Dermis blood vessel endothelial cell (primary cell): ENCODE data around the gene STRC. TPM values are rescaled to one million over a fixed set of nuclear protein-coding genes. Genes with fewer than 3 reads are reported as not detected.
"Not testable (repeated sequence)": the region's sequence is repeated elsewhere in the genome, so short reads cannot be mapped to it uniquely, and the experiment has no call there.

ENCODE experiments used
- DNase-seq: peaks from one replicate; pipeline ENCODE4 v3.0.0; 2010
- total RNA-seq: library from RNA; depleted of rRNA; stranded (reverse); fragments of >200 nt; gene quantifications from 2 replicates; pipeline ENCODE4 v1.2.3, GENCODE V29; 2014

The STRC gene
- total RNA-seq = 0.33 TPM in 1 of 2 replicates, not detected in the other

GRCh38 chr15:43618700-43619099 lies at the start of gene STRC:
Gene STRC (minus strand): TSS chr15:43618800. CDS start chr15:43618722, 78 bp downstream.
- not testable (repeated sequence) for DNase-seq

GRCh38 chr15:43666177-43666576 lies 47.6 kb upstream of the STRC start:
- DNase-seq = not testable (repeated sequence)

DNA sequence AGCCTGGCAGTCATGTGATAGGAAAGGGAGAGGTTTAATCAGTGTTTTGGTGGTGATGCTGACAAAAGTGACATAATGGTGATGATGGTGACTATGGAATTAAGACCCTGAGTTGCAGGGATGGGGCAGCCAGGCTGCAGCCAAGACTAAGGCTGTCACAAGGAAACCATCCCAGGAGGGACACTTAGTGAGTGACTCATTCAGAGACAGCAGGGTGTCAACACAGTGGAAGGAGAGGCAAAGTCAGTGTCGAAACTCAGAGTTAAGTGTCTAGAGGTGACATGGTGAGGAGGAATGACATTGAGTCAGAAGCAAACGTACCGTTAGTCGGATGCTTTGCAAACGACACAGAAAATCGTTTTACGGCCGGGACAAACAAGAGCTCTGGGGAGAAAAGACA lies 44.7 kb upstream of the STRC start:
- not testable (repeated sequence) for DNase-seq

- not testable (repeated sequence) for DNase-seq
Observed at GRCh38 chr15:43662293-43662692, 43.7 kb upstream of the STRC start.

DNA sequence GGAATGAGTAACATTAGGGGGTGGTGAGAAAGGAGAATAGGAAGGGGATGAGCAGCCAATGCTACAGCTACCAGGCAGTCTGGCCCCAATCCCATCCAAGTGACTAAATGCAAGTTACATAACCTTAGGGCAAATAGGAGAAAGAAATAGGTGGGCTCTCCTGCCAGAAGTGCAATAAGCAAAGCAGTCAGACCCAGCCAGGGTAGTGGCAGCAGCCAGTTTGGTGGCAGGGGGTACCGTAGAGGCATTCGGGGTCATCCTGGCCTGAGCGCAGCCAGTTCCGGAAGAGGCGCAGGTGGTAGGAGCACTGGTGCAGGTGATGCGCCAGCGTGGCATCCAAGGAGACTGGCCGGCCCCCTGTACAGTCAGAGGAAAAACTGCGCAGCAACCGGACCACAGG lies 41.1 kb upstream of the STRC start:
- DNase-seq = not testable (repeated sequence)

- DNase-seq = not testable (repeated sequence)
Observed at GRCh38 chr15:43649430-43649926, 30.9 kb upstream of the STRC start.

- DNase-seq = no peak
Observed at GRCh38 chr15:43648649-43649429, 30.2 kb upstream of the STRC start, which contains the start of gene CATSPER2. Gene CATSPER2 (minus strand): TSS chr15:43648844. CDS start chr15:43648061, 783 bp downstream.

GRCh38 chr15:43638464-43639204 lies 20.0 kb upstream of the STRC start:
- not testable (repeated sequence) for DNase-seq

DNA sequence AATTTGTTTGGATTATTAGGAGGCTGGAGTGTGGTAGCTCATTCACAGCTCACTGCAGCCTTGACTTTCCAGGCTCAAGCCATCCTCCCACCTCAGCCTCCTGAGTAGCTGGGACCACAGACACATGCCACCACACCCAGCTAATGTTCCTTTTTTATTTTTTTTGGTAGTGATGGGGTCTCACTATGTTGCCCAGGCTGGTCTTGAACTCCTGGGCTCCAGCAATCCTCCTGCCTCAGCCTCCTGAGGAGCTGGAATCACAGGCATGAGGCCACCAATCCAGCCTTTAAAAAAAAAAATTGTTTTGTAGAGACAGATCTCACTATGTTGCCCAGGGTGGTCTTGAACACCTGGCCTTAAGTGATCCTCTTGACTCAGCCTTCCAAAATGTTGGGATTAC lies 8.3 kb upstream of the STRC start:
- not testable (repeated sequence) for DNase-seq

DNA sequence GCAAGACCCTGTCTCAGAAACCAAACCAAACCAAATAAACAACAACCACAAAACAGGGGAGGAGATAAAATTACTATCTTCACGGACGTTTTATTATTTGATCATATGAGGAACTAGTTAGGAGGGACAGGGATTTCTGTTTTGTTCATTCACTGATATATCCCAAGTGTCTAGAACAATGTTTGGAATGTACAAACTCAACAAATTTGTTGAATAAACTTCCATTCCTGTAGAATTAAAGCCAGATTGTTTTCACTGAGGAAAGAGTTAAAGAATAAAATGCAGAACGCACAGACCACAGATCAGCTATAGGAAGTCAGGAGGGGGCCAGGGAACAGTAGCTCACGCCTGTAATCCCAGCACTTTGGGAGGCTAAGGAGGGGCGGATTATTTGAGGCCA lies 6.5 kb upstream of the STRC start:
- no peak for DNase-seq

GRCh38 chr15:43622068-43622799 lies 3.6 kb upstream of the STRC start:
- not testable (repeated sequence) for DNase-seq

GRCh38 chr15:43617750-43618149 lies 850 bp downstream of the STRC start:
- not testable (repeated sequence) for DNase-seq

GRCh38 chr15:43602233-43602632 lies 16.4 kb downstream of the STRC start:
- DNase-seq = not testable (repeated sequence)

DNA sequence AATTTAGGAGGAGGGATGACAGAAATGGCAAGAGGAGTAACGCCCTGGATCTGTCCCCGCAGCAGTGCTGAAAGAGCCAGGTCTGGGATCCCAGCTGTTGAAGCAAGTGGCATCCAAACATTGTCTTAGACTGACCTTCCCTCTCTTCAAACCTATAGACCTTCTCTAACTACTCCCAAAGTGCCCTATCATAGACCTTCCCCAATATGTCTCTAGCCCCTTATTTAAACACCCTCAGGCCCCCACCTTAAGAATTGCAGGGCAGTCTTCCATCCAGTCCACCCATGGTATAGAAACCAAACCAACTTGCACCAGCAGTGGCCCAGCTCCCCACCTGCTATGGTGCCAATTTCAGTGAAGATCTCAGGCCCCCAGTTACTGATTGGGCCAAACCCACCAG lies 18.4 kb downstream of the STRC start:
- DNase-seq = not testable (repeated sequence)

DNA sequence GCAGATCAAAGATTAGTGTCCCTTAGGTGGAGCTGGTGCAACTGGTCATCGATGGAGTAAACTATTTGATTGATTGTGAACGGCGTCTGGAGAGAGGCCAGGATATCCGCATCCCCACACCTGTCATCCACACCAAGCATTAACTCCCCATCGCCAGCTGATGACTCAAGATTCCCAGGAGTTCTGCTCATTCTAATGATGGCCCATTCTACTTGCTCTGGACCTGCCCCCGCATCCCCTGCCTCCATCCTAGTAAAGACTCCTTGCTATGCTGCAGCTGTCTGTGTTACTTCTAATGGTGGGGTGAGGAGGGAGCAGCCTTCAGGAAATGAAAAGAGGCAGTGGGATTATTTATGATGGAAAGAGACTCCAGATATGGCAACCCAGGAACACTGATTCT lies 19.5 kb downstream of the STRC start:
- not testable (repeated sequence) for DNase-seq

GRCh38 chr15:43593328-43594190 lies 25.0 kb downstream of the STRC start, which contains the start of gene CKMT1B:
Gene CKMT1B (plus strand): TSS chr15:43594027. CDS start chr15:43594219, 192 bp downstream.
- not testable (repeated sequence) for DNase-seq

DNA sequence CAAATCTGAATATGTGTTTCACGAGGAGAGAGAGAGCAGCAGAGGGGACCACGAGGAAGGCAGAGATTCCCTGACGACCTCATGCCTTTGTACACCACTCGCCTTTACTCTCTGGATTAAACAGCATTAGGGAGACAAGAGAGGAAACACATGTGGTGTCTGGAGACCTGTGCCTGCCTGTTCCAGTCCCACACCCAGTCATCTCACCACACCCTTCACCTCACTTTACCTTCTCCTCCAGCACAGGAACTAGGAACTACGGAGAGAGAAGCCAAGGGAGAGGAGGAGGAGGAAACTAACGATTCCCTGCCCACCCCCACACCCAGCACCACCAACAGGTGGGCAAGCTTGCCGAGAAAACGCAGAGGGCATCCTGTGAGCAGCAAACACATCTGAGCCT lies 25.8 kb downstream of the STRC start:
- DNase-seq = not testable (repeated sequence)

DNA sequence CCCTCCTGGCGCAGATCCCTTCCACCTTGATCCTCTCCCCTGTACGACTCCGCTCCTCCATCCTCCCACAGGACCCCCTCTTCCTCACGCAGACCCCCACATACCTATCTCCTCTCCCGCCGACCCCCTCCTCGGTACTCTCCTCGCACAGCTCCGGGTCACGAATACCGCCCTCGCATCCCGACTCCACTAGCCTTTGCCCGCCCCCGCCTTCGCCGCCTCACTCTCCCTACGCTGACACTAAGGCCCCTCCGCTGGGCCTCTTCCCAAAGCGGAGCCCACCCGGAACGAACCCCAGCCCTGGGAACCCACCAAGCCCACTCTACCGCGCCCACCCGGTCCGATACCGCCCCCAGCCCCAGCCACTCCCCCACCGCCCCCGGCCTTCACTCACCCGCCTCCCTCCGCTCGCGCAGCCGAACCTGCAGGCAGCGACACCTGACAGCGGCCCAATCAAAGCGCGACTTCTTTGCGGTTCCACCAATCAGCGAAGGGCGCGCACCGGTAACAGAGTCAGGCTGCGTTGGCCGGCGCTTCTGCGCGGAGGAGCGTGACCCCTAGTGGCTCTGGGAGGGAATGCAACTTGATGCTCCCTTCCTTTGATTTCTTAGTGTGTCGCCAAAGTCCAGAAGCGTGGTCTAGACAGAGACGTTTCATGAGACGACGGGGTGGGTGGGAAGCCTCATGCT lies 28.7 kb downstream of the STRC start, which contains the start of gene PPIP5K1:
TSS of gene PPIP5K1 (minus strand) at position 431 of the 689 bp plus-strand sequence. CDS start 5,704 bp downstream, outside the sequence.
- not testable (repeated sequence) for DNase-seq

DNA sequence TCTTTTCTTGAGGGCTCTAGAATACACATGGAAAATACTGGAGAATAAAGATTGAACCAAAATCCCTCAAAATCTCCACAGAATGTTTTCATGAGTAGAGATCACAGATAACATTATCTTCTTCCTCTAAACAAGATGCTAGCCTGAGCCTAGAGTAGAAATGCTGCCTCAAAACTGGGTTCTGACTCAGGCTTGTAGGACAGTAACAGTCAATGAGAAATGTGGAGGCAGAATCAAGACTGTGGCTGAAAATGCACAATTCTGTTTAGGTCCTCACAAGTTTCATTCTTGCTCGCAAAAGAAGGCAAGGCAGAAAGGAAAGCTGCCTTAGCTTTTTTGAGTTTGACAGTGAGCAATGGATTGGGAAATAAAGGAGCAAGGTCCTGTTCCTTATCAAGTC lies 44.0 kb downstream of the STRC start:
- DNase-seq = not testable (repeated sequence)

DNA sequence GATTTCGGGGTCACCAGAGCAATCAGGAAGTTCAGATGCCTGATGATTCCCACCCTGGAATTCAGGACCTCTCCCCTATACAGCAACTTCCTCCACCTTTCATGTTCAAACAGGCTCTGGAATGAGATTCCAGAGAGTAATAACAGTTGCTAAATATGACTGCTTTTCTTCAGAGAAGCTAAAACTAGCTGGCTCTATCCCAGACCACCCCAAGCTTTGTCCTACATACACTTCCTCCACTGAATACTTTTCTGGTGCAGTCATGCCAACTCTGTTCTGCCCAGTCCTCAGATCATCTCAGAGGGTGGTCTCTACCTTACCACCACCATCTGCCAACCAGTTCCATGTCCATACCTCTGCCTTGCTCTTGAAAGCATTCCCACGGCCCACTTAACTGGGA lies 52.0 kb downstream of the STRC start:
- DNase-seq = not testable (repeated sequence)

DNA sequence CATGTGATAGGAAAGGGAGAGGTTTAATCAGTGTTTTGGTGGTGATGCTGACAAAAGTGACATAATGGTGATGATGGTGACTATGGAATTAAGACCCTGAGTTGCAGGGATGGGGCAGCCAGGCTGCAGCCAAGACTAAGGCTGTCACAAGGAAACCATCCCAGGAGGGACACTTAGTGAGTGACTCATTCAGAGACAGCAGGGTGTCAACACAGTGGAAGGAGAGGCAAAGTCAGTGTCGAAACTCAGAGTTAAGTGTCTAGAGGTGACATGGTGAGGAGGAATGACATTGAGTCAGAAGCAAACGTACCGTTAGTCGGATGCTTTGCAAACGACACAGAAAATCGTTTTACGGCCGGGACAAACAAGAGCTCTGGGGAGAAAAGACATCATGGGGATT lies 54.8 kb downstream of the STRC start:
- not testable (repeated sequence) for DNase-seq
